NCI-H1105 treated with DMSO at 0.1 percent for 48 hours (cell line): ENCODE results near the gene ABCA1.
A peak's percentile ranks its signal among the peaks of the same experiment; 100 is the strongest.

Experiments
- DNase-seq: peaks from one replicate; lab custom pipeline; 2025; lab: John Stamatoyannopoulos, UW

ABCA1 gene

GRCh38 chr9:104758974-104759373 lies 169.0 kb downstream of the ABCA1 start:
- DNase-seq: peak; percentile 56

DNA sequence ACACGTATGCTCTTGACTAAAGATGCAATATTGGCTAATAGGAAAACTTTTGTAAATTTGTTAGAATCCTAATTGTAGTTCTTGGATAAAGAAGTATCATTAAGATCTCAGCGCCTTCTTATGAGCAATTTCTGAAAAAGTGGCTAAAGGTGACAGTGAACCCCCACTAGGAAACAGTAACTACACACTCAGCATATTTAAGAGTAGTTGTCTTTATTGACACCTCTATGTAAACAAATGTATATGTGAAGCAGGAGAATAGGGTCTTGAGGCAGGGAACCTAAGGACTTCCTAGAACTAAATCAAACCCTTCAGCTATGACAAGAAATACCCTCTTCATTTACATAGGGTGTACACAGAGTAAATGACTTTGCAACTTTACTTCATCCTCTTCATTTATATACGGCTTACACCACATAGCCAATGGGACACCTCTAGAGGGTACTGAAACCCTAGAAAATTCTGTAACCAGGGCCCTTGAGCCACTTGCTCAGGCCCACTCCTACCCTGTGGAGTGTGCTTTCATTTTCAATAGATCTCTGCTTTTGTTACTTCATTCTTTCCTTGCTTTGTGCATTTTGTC lies 177.7 kb downstream of the ABCA1 start:
- no peak for DNase-seq

DNA sequence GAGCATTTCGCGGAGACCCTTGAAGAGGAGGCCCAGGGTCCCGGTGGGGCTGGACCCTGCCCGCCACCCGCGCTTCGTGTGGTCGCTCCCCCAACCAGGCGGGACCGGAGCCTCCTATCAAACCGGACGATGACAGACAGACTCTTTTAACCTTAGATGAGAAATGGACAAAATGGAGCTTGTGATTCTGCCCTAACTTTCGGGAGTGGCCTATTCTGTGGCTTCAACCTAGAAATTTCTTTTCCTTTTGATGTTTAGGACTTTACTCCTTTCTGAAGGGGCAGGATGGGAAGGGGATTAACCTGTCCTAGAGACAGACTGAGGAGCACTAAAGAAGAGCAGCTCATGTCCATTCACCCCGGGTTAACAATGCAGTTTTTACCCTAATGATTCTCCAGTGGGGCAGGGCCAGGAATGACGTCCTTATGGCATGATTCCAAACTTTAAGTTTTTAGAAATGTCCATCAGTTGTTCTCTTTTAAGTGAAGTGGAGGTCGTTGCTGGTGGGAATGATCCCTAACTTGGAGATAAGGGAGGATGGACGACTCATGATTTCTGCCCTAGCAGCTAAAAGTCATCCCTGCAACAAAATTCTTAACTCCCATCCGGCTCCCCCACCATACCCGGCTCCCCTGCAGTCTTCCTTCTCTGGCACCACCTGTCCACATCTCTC lies 179.5 kb downstream of the ABCA1 start:
- DNase-seq: no peak

- peak; percentile 81 for DNase-seq
Measured at GRCh38 chr9:104747565-104748358, 180.2 kb downstream of the ABCA1 start, which contains the start of gene NIPSNAP3A. Gene NIPSNAP3A (plus strand): TSS chr9:104747683. CDS start chr9:104747793, 110 bp downstream.

DNA sequence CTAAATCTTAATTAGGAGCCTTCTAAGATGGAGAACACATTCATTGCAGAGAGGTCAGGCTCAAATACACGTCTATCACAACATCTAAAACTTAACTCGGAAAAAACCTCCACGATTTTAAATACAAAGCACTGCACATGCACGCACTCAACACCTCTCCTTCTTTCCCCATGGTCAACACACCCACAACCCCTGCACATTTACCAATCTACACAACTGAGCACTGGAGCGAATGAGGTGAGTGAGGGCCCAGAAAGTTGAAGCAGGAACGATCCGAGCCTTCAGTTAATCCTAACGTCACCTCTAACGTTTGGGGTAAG lies 180.8 kb downstream of the ABCA1 start:
- no peak for DNase-seq

DNA sequence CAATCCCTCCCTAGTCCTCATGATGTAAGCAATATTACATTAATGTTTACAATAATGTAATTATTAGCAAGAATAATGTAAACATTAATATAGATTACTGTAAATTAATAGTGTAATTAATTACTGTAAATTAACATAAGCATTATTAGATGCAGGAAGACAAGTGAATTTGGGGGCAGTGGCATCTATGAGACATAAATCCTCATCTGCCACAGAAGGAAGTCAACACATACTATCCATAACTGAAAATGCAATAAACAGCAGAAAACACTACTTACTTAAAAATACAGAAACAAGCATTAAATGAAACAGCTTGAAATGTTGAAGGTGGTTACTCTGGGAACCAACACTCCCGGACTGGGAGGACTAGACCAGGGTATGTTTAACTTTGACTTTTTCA lies 181.2 kb downstream of the ABCA1 start:
- DNase-seq: no peak

DNA sequence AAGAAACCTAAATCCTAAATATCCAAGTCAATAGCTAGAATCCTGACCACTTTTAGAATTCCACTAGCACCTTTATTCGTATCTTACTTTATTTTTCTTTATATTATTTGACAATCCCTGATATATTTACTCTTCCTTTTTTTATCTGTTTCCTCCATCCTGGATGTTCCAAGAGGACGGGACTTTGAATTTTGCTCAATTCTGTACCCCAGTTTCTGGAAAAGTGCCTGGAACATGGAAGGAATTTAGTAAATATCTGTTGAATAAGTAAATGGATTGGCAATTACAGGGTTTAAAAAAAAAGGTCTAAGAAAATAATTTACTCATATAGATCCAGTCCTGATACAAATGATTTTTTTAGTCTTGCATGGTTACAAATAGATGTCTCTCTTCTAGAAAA lies 181.7 kb downstream of the ABCA1 start:
- no peak for DNase-seq

GRCh38 chr9:104745852-104746251 lies 182.1 kb downstream of the ABCA1 start:
- no peak for DNase-seq

DNA sequence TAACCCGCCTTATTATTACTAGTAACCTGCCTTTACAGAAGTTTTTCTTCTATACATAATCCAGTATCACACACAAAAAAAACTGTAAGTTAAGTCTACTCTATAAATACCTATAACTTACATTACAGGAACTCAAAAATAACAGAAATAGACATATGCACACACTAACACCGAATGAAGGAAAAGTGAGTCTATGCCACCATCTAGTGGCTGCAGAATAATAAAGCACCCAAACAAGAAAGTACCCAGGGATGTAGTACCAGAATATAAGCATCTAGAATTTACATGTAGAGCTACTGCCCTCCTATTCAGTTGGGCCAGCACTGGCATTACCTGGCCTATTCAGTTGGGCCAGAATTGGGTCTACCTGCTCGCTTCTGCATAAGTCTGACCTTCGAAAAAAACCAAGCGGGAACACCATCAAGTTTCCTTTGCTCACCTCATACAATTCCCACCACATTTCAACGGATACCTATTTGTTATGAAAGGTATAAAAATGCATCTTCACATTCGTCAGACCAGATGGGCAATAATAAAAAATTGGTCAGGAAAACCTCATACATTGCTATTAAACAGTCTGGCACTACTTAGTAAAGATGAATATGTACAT lies 184.5 kb downstream of the ABCA1 start:
- DNase-seq: peak; percentile 63

DNA sequence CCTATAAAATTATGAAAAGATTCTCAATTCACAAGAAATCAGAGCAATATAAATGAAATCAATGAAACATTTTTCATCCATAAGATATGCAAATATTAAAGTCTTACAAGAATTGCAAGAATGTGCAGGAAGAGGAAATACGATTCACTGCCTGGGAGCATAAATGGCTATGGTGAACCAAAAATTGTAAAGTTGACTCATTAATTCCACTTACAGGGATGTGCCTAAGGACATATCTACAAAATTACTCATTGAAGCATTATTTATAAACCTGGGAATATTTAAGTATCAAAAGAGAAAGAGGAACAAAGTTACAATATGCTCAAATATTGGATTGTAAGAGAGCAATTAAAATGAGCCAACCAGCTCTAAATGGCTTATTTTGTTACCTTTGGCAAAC lies 187.3 kb downstream of the ABCA1 start:
- DNase-seq: no peak

GRCh38 chr9:104738452-104738851 lies 189.5 kb downstream of the ABCA1 start:
- no peak for DNase-seq
